PFSK-1 (cell line): ENCODE results near the gene SPOCK3.

Source experiments
- FOXP2 ChIP-seq: optimal IDR thresholded peaks from 2 replicates; pipeline ENCODE3; 2011; ENCODE audit warnings: borderline replicate concordance, control low read depth, inconsistent platforms; ENCODE audit not compliant: insufficient read depth; ENCODE audit errors: extremely low read length, extremely low read depth
- POLR2AphosphoS5 ChIP-seq: IDR thresholded peaks from 2 replicates; pipeline ENCODE4 v1.6.1; 2012; ENCODE audit warnings: low read depth, mild to moderate bottlenecking, control low read depth, low read length, moderate library complexity
- REST ChIP-seq, 2 experiments: IDR thresholded peaks; 2 replicates each; pipeline versions ENCODE4 v1.6.1 to v1.8.0; 2011 to 2012; ENCODE audit warnings: low read depth in 2 of 2, low read length in 2 of 2, control low read depth in 1 of 2, inconsistent platforms in 1 of 2, mild to moderate bottlenecking in 1 of 2, moderate library complexity in 1 of 2; ENCODE audit not compliant: insufficient read depth in 1 of 2
- TAF1 ChIP-seq: IDR thresholded peaks from 2 replicates; pipeline ENCODE4 v1.6.1; 2012; ENCODE audit warnings: low read length, control low read depth, borderline replicate concordance; ENCODE audit not compliant: insufficient read depth

GRCh38 chr4:167282171-167282864 lies 48.0 kb upstream of the SPOCK3 start:
- TF ChIP-seq REST (IDR thresholded peaks at IDR 0.05; ENCODE audit: insufficient read depth in 1 of 2, low read depth in 2 of 2, low read length in 2 of 2), result no peak
- no peak for TF ChIP-seq POLR2AphosphoS5
- no peak for TF ChIP-seq TAF1
- TF ChIP-seq FOXP2, result no peak
